HUES48 (cell line): ENCODE data around the gene OPCML.

ENCODE experiments used
- H3K27ac ChIP-seq: one replicate; pipeline ENCODE4 v1.7.0; 2013; ENCODE audit warnings: low read depth, low read length, inconsistent platforms
- H3K27me3 ChIP-seq: 2 replicates; pipeline ENCODE4 v1.6.1; 2013; ENCODE audit warnings: mild to moderate bottlenecking, low read length; ENCODE audit not compliant: control insufficient read depth, insufficient read depth
- H3K36me3 ChIP-seq: 2 replicates; pipeline ENCODE4 v1.6.1; 2013; ENCODE audit warnings: low read length; ENCODE audit not compliant: control insufficient read depth, insufficient read depth
- H3K4me1 ChIP-seq: 2 replicates; pipeline ENCODE4 v1.6.1; 2013; ENCODE audit warnings: mild to moderate bottlenecking, low read length; ENCODE audit not compliant: control insufficient read depth, insufficient read depth
- H3K4me3 ChIP-seq: 2 replicates; pipeline ENCODE4 v1.5.1; 2013; ENCODE audit warnings: mild to moderate bottlenecking, low read depth, low read length
- H3K9ac ChIP-seq: 2 replicates; pipeline ENCODE4 v1.6.1; 2013; ENCODE audit warnings: mild to moderate bottlenecking, low read depth, low read length, moderate library complexity
- H3K9me3 ChIP-seq: 2 replicates; pipeline ENCODE4 v1.6.1; 2013; ENCODE audit warnings: low read length; ENCODE audit not compliant: control insufficient read depth, insufficient read depth

Gene OPCML

GRCh38 chr11:133136376-133136775, 395.9 kb downstream of the OPCML start:
- no peaks in the 10 kb centered on the region for H3K36me3 ChIP-seq
- H3K4me1 ChIP-seq: peaks cover 21% of the 10 kb centered on the region
- H3K27me3 ChIP-seq: 0 out of 2 replicates have a peak, but pooled peaks cover 5% of the 10 kb centered on the region
- H3K9me3 ChIP-seq: no peaks in the 10 kb centered on the region
- no peak overlapping the region for H3K9ac ChIP-seq
- no peak overlapping the region for H3K4me3 ChIP-seq
- no peak overlapping the region for H3K27ac ChIP-seq

- H3K4me3 ChIP-seq: no peak overlapping the region
- H3K9ac ChIP-seq: no peak overlapping the region
- no peaks in the 10 kb centered on the region for H3K36me3 ChIP-seq
These were observed 397.8 kb downstream of the OPCML start for GRCh38 chr11:133134314-133135173.

DNA sequence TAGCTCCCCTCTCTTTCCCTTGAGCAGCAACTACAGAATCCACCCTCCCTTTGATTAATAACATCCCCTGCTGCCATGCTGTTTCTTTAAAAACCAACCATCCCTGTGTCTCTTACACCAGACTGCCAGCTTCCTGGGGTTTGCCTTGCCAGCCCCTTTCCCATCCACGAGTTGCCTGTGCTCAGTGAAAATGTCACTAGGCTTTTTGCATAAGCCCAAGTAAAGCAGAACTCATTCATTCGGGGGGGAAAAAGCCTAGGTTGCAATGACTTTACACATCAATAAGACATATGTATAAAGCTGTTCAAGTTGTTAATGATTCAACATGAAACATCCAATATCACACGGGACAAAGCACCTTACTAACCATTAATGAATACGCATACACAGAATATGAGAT, 398.7 kb downstream of the OPCML start:
- Histone ChIP-seq H3K27ac (no peak overlapping the region), H3K9me3 (no peaks in the 10 kb centered on the region), H3K4me3 (no peak overlapping the region), H3K9ac (no peak overlapping the region), H3K4me1 (peaks cover 21% of the 10 kb centered on the region), H3K36me3 (no peaks in the 10 kb centered on the region), H3K27me3 (0 out of 2 replicates have a peak, but pooled peaks cover 5% of the 10 kb centered on the region)

More at GRCh38 chr11:133134314-133135173, 397.8 kb downstream of the OPCML start:
- Histone ChIP-seq H3K27me3 (0 out of 2 replicates have a peak, but pooled peaks cover 5% of the 10 kb centered on the region), H3K4me1 (peaks cover 21% of the 10 kb centered on the region), H3K9me3 (no peaks in the 10 kb centered on the region), H3K27ac (no peak overlapping the region)

- H3K36me3 ChIP-seq: no peaks in the 10 kb centered on the region
- H3K9ac ChIP-seq: no peak overlapping the region
- 0 out of 2 replicates have a peak, but pooled peaks cover 5% of the 10 kb centered on the region for H3K27me3 ChIP-seq
- no peak overlapping the region for H3K4me3 ChIP-seq
- H3K27ac ChIP-seq: no peak overlapping the region
- no peaks in the 10 kb centered on the region for H3K9me3 ChIP-seq
- H3K4me1 ChIP-seq: peaks cover 21% of the 10 kb centered on the region
These were observed 399.3 kb downstream of the OPCML start for GRCh38 chr11:133133050-133133449.

GRCh38 chr11:133127741-133128140, 404.6 kb downstream of the OPCML start:
- H3K36me3 ChIP-seq: no peaks in the 10 kb centered on the region
- H3K4me3 ChIP-seq: no peak overlapping the region
- H3K4me1 ChIP-seq: peaks cover 9% of the 10 kb centered on the region
- no peak overlapping the region for H3K27ac ChIP-seq
- no peaks in the 10 kb centered on the region for H3K9me3 ChIP-seq
- no peak overlapping the region for H3K9ac ChIP-seq
- no peaks in the 10 kb centered on the region for H3K27me3 ChIP-seq

DNA sequence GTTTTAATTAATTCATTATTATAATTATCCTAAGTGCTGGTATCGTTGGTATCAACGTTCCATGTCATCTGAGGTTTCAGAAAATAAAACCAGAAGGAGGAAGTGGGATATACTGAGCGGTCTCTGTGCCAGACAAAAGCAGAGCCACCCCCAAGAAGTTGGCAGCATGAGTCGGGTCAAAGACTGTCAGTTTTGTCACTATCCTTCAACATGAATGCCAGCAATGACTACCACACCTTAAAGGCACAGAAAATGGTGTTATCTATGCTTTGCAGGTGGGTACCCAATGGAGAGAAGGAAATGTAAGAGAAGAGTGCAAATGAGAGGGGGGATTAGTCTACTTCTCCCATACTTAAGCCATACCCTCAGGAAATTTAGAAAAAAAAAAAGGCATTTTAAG, 408.5 kb downstream of the OPCML start:
- Histone ChIP-seq H3K27me3 (no peaks in the 10 kb centered on the region), H3K4me1 (peaks cover 16% of the 10 kb centered on the region), H3K36me3 (no peaks in the 10 kb centered on the region), H3K27ac (no peak overlapping the region), H3K9ac (no peak overlapping the region), H3K4me3 (no peak overlapping the region), H3K9me3 (no peaks in the 10 kb centered on the region)

GRCh38 chr11:133123366-133123765, 408.9 kb downstream of the OPCML start:
- H3K9ac ChIP-seq: no peak overlapping the region
- no peaks in the 10 kb centered on the region for H3K27me3 ChIP-seq
- no peaks in the 10 kb centered on the region for H3K9me3 ChIP-seq
- peaks cover 16% of the 10 kb centered on the region for H3K4me1 ChIP-seq
- H3K36me3 ChIP-seq: no peaks in the 10 kb centered on the region
- H3K27ac ChIP-seq: no peak overlapping the region
- H3K4me3 ChIP-seq: no peak overlapping the region

GRCh38 chr11:133122256-133122655, 410.0 kb downstream of the OPCML start:
- Histone ChIP-seq H3K36me3 (no peaks in the 10 kb centered on the region), H3K9ac (no peak overlapping the region), H3K27ac (no peak overlapping the region), H3K9me3 (no peaks in the 10 kb centered on the region), H3K4me1 (peaks cover 16% of the 10 kb centered on the region), H3K27me3 (no peaks in the 10 kb centered on the region), H3K4me3 (no peak overlapping the region)

DNA sequence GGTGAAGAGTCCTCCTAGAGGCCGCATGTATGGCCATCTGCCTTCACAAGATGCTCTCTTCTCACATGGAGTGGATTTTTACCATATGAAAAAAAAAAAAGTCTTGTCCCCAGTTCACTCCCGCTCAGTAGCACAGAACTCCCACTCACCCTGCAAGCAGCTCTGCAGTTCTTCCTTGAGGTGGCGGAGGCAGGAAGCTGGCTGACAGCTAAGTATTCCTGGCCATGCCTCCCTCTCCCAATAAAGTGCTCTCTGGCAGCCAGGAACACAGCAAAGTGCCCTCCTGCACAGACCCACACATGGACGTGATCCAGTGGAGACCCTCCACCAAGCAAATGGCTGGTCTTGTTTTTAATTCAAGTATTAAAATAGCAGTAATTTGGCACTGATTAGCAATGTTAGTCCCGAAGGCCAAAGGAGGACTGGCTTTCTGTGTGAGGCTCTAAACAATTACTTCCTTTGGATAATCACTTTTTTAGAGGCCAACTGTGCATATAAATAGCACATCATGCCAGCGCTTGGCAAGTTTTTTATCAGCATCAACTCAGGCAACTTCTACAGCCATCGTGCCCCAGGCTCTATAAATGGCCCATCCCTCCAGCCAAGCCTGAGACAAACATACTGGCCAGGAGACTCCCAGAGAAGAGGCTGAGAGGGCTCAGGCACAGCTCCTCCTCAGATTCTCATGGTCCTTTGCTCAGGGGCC, 413.6 kb downstream of the OPCML start:
- Histone ChIP-seq H3K9ac (no peak overlapping the region), H3K36me3 (no peaks in the 10 kb centered on the region), H3K27me3 (no peaks in the 10 kb centered on the region), H3K27ac (no peak overlapping the region), H3K4me1 (peaks cover 16% of the 10 kb centered on the region), H3K4me3 (no peak overlapping the region), H3K9me3 (no peaks in the 10 kb centered on the region)

GRCh38 chr11:133115099-133115498, 417.2 kb downstream of the OPCML start:
- Histone ChIP-seq H3K27me3 (no peaks in the 10 kb centered on the region), H3K27ac (no peak overlapping the region), H3K9me3 (no peaks in the 10 kb centered on the region), H3K9ac (no peak overlapping the region), H3K4me3 (no peak overlapping the region), H3K4me1 (no peaks in the 10 kb centered on the region), H3K36me3 (no peaks in the 10 kb centered on the region)

- Histone ChIP-seq H3K9me3 (no peaks in the 10 kb centered on the region), H3K27me3 (no peaks in the 10 kb centered on the region), H3K4me1 (no peaks in the 10 kb centered on the region), H3K36me3 (no peaks in the 10 kb centered on the region), H3K4me3 (no peak overlapping the region), H3K9ac (no peak overlapping the region), H3K27ac (no peak overlapping the region)
These were observed 424.5 kb downstream of the OPCML start for GRCh38 chr11:133107763-133108162.
